Upper lobe of left lung (tissue), 4 donors: Measurements from ENCODE around the gene MAB21L3.

Experiments
- EP300 ChIP-seq, 4 donors: sonication (generic); formaldehyde crosslinking; IDR thresholded peaks; one replicate each; pipeline ENCODE4 v1.5.1; 2017; ENCODE audit warnings: antibody characterized with exemption in 4 of 4, control low read depth in 2 of 4
- POLR2A ChIP-seq, 4 donors: fragments of 450-650 bp; IDR thresholded peaks; one replicate each; pipeline ENCODE4 v1.5.1; 2016 to 2017; ENCODE audit warnings: antibody characterized with exemption in 4 of 4, mild to moderate bottlenecking in 2 of 4
- POLR2AphosphoS5 ChIP-seq, 2 donors: sonication (generic); formaldehyde crosslinking; IDR thresholded peaks; one replicate each; pipeline ENCODE4 v1.5.1; 2017; ENCODE audit warnings: antibody characterized with exemption in 2 of 2
- TF ChIP-seq, protein P1 (sequence below), 6 experiments: fragments of 450-650 bp in 4 of 6; fragments of 200-600 bp in 2 of 6; sonication (generic) in 2 of 6; IDR thresholded peaks; one replicate each; pipeline ENCODE4 v1.5.1; 2016 to 2019; ENCODE audit warnings: antibody characterized with exemption in 6 of 6

DNA sequence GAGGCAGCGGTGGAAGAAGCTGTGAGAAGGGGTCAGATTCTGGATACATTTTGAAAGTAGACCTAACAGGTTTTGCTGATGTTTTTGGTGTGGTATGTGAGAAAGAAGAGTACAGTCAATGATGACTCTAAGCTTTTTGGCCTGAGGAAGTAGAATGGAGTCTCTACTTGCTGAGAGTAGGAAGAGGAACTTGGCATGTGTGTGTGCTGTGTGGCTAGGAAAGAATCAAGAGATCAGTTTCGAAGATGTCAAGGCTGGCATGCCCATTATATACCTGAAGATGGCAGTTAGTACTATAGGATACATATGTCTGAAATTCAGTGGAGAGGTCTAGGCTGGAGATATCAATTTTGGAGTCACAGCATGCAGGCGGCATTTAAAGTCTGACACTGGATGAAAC, 64.4 kb downstream of the MAB21L3 start:
- TF ChIP-seq, protein P1, sequence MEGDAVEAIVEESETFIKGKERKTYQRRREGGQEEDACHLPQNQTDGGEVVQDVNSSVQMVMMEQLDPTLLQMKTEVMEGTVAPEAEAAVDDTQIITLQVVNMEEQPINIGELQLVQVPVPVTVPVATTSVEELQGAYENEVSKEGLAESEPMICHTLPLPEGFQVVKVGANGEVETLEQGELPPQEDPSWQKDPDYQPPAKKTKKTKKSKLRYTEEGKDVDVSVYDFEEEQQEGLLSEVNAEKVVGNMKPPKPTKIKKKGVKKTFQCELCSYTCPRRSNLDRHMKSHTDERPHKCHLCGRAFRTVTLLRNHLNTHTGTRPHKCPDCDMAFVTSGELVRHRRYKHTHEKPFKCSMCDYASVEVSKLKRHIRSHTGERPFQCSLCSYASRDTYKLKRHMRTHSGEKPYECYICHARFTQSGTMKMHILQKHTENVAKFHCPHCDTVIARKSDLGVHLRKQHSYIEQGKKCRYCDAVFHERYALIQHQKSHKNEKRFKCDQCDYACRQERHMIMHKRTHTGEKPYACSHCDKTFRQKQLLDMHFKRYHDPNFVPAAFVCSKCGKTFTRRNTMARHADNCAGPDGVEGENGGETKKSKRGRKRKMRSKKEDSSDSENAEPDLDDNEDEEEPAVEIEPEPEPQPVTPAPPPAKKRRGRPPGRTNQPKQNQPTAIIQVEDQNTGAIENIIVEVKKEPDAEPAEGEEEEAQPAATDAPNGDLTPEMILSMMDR (IDR thresholded peaks at IDR 0.05), result no peak
- TF ChIP-seq POLR2A (IDR thresholded peaks at IDR 0.05) (no peak), EP300 (IDR thresholded peaks at IDR 0.05) (no peak), POLR2AphosphoS5 (IDR thresholded peaks at IDR 0.05) (no peak)
